Left colon (tissue), 2 donors: ENCODE data around the gene DIPK1A. TPM values are rescaled to one million over a fixed set of nuclear protein-coding genes. Genes with fewer than 3 reads are reported as not detected.

Source experiments
- ATAC-seq: fragments of 200-7000 bp; cut with Tn5 transposase; one replicate; pipeline ENCODE4 v1.9.1; 2020; ENCODE audit warnings: mild to moderate bottlenecking, moderate library complexity
- DNase-seq, 2 donors: peaks; one replicate each; pipeline ENCODE4 v3.0.0-alpha.2; 2020
- intact Hi-C, 2 donors: fragments of 100-400 bp; cut with DNase I in 1 of 2; cut with micrococcal nuclease in 1 of 2; formaldehyde crosslinking; loops; one replicate each; pipeline versions ENCODE4 v1.11.2 to v1.14.0; 2022; cut with DNase I, micrococcal nuclease
- total RNA-seq, 2 donors: library from RNA; stranded (reverse); fragmentation: NEBNext Ultra II Directional; extraction: Animal tissue kit (Norgen Biotek cat#: 25700); gene quantifications; one replicate each; pipeline ENCODE4 v1.2.1, GENCODE V29; 2021
- donor health status: DM: no; HTN: no; CAD: no.
- donor health status: DM: yes; HTN: yes; CAD: no.

DIPK1A gene
- total RNA-seq, 2 donors from 2014 or later = 14.0 to 16.5 TPM

- no peak for DNase-seq
- intact Hi-C loops = no loop called here
- peak; percentile 97 for ATAC-seq
Observed at GRCh38 chr1:92792340-92792782, 168.9 kb downstream of the DIPK1A start.

Other genes starting within 250 kb of the DIPK1A start
- gene EVI5, start 176.4 kb downstream of the DIPK1A start, total RNA-seq = 10 to 100 TPM; 33.0 to 37.7 TPM
- gene RPL5, start 129.4 kb downstream of the DIPK1A start, total RNA-seq = 100 to 1,000 TPM; 671 to 694 TPM
- gene MTF2, start 117.8 kb upstream of the DIPK1A start, total RNA-seq = 10 to 100 TPM; 24.4 to 26.3 TPM
- gene TMED5, start 219.0 kb upstream of the DIPK1A start, total RNA-seq = 10 to 100 TPM; 55.2 to 62.5 TPM
- 1 to 10 TPM; 4.5 to 6.1 TPM for gene CCDC18, start 219.3 kb upstream of the DIPK1A start, total RNA-seq